WTC11 (cell line): ENCODE data around the gene PER3. TPM values are rescaled to one million over a fixed set of nuclear protein-coding genes. Genes with fewer than 3 reads are reported as not detected.

Source experiments
- ATAC-seq: fragments of 200-7000 bp; cut with Tn5 transposase; 2 replicates; pipeline ENCODE4 v1.10.0; 2021; ENCODE audit warnings: mild to moderate bottlenecking, moderate library complexity
- CTCF ChIA-PET: fragments of 300-600 bp; sonication (Branson Sonifier 250); formaldehyde crosslinking; loops from one replicate; lab custom pipeline; 2021; ENCODE audit warnings: antibody characterized with exemption; lab: Charles Lee
- POLR2A ChIA-PET: fragments of 350-600 bp; sonication (Branson Sonifier 250); formaldehyde crosslinking; loops from one replicate; lab custom pipeline; 2021; ENCODE audit warnings: antibody characterized with exemption; lab: Charles Lee
- DNase-seq: peaks from one replicate; pipeline ENCODE4 v3.0.0; 2021; ENCODE audit warnings: low spot score
- H3K27ac Mint-ChIP-seq: 2 replicates; pipeline ENCODE4 v1.8.0; 2021; ENCODE audit warnings: mixed read lengths
- H3K27me3 Mint-ChIP-seq: 2 replicates; pipeline ENCODE4 v1.8.0; 2021; ENCODE audit warnings: low read depth, mild to moderate bottlenecking, moderate library complexity, mixed read lengths
- H3K36me3 Mint-ChIP-seq: 2 replicates; pipeline ENCODE4 v1.8.0; 2021; ENCODE audit warnings: mixed read lengths
- H3K4me1 Mint-ChIP-seq: 2 replicates; pipeline ENCODE4 v1.8.0; 2022; ENCODE audit warnings: mixed read lengths
- H3K4me3 Mint-ChIP-seq: 2 replicates; pipeline ENCODE4 v1.8.0; 2021; ENCODE audit warnings: mild to moderate bottlenecking, moderate library complexity, mixed read lengths
- H3K9me3 Mint-ChIP-seq: 2 replicates; pipeline ENCODE4 v1.8.0; 2021; ENCODE audit warnings: mixed read lengths
- ATF1 ChIP-seq: sonication (generic); formaldehyde crosslinking; IDR thresholded peaks from 2 replicates; pipeline ENCODE4 v1.8.1; 2023; ENCODE audit warnings: mild to moderate bottlenecking, moderate library complexity, missing genetic modification reagents
- GABPB1 ChIP-seq: sonication (generic); formaldehyde crosslinking; IDR thresholded peaks from 2 replicates; pipeline ENCODE4 v1.8.1; 2023; ENCODE audit warnings: mild to moderate bottlenecking, missing genetic modification reagents
- JAZF1 ChIP-seq: fragments of 250-450 bp; sonication (Bioruptor Pico); IDR thresholded peaks from 2 replicates; pipeline ENCODE4 v1.9.0; 2021; ENCODE audit warnings: moderate library complexity, mild to moderate bottlenecking, inconsistent platforms
- NFATC4 ChIP-seq: fragments of 250-450 bp; sonication (Bioruptor Pico); IDR thresholded peaks from 2 replicates; pipeline ENCODE4 v1.9.0; 2021; ENCODE audit warnings: mild to moderate bottlenecking
- OVOL2 ChIP-seq: fragments of 250-450 bp; sonication (Bioruptor Pico); IDR thresholded peaks from 2 replicates; pipeline ENCODE4 v1.9.0; 2021; ENCODE audit warnings: mild to moderate bottlenecking, borderline replicate concordance
- ZNF121 ChIP-seq: sonication (generic); formaldehyde crosslinking; IDR thresholded peaks from 2 replicates; pipeline ENCODE4 v1.8.0; 2023; ENCODE audit warnings: missing genetic modification reagents
- ZNF138 ChIP-seq: sonication (generic); formaldehyde crosslinking; conservative IDR thresholded peaks from 2 replicates; pipeline ENCODE4 v1.8.1; 2022; ENCODE audit warnings: mild to moderate bottlenecking, moderate library complexity, missing genetic modification reagents
- total RNA-seq: library from RNA; stranded (reverse); gene quantifications from 3 replicates; pipeline ENCODE4 v1.2.3, GENCODE V29; 2021
- TF ChIP-seq, protein P1 (sequence below): sonication (generic); formaldehyde crosslinking; conservative IDR thresholded peaks from 2 replicates; pipeline ENCODE4 v1.8.1; 2023; ENCODE audit warnings: mild to moderate bottlenecking, low read depth, missing genetic modification reagents, moderate library complexity
- TF ChIP-seq, protein P2 (sequence below): sonication (generic); formaldehyde crosslinking; IDR thresholded peaks from 2 replicates; pipeline ENCODE4 v1.8.0; 2022; ENCODE audit warnings: mild to moderate bottlenecking, missing genetic modification reagents
- TF ChIP-seq, protein P3 (sequence below): sonication (generic); formaldehyde crosslinking; IDR thresholded peaks from 2 replicates; pipeline ENCODE4 v1.8.0; 2023; ENCODE audit warnings: mild to moderate bottlenecking, missing genetic modification reagents
- TF ChIP-seq, protein P4 (sequence below): fragments of 250-450 bp; sonication (Bioruptor Pico); IDR thresholded peaks from 2 replicates; pipeline ENCODE4 v1.9.0; 2021; ENCODE audit warnings: moderate library complexity, mild to moderate bottlenecking, inconsistent platforms, borderline replicate concordance
- TF ChIP-seq, protein P5 (sequence below): fragments of 250-450 bp; sonication (Bioruptor Pico); IDR thresholded peaks from 2 replicates; pipeline ENCODE4 v1.9.0; 2021; ENCODE audit warnings: mild to moderate bottlenecking, borderline replicate concordance

Gene PER3
- total RNA-seq, 1 experiment from 2014 or later: 8.5 TPM

DNA sequence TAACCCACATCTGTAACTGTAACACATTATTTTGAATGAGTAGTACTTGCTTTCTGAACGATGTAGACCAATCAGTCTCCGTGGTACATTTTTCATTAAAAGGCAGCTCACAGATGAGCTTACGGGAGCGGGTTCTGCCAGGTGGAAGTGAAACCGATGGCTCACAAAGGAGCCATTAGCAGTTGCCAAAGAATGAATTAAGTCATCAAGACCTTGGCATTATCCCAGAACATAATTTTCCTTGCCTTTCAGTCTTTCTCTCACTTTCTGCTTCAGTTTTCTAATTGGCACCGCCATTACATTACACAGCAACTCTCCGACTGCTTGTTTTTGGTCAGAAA lies 102.3 kb downstream of the PER3 start (continued):
- TF ChIP-seq, protein P1, sequence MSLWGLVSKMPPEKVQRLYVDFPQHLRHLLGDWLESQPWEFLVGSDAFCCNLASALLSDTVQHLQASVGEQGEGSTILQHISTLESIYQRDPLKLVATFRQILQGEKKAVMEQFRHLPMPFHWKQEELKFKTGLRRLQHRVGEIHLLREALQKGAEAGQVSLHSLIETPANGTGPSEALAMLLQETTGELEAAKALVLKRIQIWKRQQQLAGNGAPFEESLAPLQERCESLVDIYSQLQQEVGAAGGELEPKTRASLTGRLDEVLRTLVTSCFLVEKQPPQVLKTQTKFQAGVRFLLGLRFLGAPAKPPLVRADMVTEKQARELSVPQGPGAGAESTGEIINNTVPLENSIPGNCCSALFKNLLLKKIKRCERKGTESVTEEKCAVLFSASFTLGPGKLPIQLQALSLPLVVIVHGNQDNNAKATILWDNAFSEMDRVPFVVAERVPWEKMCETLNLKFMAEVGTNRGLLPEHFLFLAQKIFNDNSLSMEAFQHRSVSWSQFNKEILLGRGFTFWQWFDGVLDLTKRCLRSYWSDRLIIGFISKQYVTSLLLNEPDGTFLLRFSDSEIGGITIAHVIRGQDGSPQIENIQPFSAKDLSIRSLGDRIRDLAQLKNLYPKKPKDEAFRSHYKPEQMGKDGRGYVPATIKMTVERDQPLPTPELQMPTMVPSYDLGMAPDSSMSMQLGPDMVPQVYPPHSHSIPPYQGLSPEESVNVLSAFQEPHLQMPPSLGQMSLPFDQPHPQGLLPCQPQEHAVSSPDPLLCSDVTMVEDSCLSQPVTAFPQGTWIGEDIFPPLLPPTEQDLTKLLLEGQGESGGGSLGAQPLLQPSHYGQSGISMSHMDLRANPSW (CRISPR knock-in tag): no peak

DNA sequence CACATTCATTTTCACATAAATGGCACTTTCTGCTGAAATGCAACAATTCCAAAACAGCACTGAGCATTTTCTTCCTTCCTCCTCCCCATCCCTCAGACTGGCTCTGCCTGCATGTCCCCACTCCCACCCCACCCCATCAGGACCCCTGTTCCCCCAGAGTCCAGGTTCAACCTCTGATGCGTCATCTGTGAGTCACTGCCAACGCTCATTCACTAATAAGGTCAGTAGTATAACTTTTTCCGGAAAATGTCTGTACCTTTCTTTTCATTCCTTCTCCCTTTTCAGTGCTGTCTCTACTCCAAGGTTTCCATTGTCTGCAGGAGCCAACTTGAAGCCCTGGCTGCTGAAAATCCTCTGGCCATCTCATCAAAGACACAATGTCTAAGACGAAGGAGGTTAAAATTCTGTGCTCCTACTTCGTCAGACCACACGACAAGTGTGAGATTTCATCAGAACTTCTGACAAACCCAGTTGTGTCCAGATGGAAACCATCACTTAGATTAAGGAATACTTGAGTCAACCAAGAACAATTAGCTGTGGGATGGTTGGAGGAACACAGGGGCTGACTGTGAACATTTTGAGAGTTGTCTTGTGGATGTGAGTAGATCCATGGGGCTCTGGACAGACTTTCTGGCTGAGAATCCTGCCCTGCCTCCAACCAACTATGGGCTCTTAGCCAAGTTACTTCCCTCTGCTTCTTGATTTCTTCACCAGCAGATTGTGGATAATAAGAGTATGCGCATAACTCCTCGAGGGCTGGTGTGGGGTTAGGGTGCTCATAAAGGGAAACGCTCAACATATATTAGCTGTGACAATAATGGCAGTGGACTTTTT lies 104.4 kb downstream of the PER3 start:
- Mint-ChIP-seq H3K27me3 (peaks cover 3% of the 10 kb centered on the region; the same call in 1 of the 2 replicates), H3K4me3 (no peak overlapping the region), H3K36me3 (no peaks in the 10 kb centered on the region), H3K9me3 (peaks cover 19% of the 10 kb centered on the region), H3K27ac (no peak overlapping the region), H3K4me1 (no peaks in the 10 kb centered on the region)
- TF ChIP-seq, protein P2, sequence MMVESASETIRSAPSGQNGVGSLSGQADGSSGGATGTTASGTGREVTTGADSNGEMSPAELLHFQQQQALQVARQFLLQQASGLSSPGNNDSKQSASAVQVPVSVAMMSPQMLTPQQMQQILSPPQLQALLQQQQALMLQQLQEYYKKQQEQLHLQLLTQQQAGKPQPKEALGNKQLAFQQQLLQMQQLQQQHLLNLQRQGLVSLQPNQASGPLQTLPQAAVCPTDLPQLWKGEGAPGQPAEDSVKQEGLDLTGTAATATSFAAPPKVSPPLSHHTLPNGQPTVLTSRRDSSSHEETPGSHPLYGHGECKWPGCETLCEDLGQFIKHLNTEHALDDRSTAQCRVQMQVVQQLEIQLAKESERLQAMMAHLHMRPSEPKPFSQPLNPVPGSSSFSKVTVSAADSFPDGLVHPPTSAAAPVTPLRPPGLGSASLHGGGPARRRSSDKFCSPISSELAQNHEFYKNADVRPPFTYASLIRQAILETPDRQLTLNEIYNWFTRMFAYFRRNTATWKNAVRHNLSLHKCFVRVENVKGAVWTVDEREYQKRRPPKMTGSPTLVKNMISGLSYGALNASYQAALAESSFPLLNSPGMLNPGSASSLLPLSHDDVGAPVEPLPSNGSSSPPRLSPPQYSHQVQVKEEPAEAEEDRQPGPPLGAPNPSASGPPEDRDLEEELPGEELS (CRISPR knock-in tag): no peak
- TF ChIP-seq, protein P3, sequence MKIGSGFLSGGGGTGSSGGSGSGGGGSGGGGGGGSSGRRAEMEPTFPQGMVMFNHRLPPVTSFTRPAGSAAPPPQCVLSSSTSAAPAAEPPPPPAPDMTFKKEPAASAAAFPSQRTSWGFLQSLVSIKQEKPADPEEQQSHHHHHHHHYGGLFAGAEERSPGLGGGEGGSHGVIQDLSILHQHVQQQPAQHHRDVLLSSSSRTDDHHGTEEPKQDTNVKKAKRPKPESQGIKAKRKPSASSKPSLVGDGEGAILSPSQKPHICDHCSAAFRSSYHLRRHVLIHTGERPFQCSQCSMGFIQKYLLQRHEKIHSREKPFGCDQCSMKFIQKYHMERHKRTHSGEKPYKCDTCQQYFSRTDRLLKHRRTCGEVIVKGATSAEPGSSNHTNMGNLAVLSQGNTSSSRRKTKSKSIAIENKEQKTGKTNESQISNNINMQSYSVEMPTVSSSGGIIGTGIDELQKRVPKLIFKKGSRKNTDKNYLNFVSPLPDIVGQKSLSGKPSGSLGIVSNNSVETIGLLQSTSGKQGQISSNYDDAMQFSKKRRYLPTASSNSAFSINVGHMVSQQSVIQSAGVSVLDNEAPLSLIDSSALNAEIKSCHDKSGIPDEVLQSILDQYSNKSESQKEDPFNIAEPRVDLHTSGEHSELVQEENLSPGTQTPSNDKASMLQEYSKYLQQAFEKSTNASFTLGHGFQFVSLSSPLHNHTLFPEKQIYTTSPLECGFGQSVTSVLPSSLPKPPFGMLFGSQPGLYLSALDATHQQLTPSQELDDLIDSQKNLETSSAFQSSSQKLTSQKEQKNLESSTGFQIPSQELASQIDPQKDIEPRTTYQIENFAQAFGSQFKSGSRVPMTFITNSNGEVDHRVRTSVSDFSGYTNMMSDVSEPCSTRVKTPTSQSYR (CRISPR knock-in tag): no peak
- no peak for ATAC-seq
- POLR2A ChIA-PET: no interaction called here
- CTCF ChIA-PET: interaction anchor here (0.8 kb wide), 1 partner anchor 219 kb away, joined by 3 read pairs; no protein-coding TSS in a partner anchor
- no peak for DNase-seq

DNA sequence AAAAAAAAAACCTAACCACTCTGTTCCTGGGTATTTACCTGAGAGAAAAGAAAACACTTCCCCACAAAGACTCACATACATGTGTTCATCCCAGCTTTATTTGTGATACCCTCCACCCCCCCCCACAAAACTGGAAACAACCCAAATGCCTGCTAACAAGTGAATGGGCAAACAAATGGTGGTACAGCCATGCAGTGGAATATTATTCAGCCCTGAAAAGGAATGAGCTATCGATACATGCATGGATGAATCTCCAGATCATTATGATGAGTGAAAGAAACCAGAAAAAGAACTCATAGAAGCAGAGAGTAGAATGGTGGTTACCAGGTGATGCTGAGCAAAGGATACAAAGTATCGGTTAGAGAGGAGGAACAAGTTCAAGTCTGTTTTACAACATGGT lies 106.8 kb downstream of the PER3 start:
- ChIA-PET POLR2A (no interaction called here), CTCF (no interaction called here)
- TF ChIP-seq ATF1 (CRISPR knock-in tag): no peak
- TF ChIP-seq GABPB1 (CRISPR knock-in tag): no peak
- TF ChIP-seq OVOL2 (CRISPR knock-in tag): no peak
- no peak for TF ChIP-seq ZNF138 (CRISPR knock-in tag)
- TF ChIP-seq NFATC4 (CRISPR knock-in tag): no peak
- TF ChIP-seq, protein P4, sequence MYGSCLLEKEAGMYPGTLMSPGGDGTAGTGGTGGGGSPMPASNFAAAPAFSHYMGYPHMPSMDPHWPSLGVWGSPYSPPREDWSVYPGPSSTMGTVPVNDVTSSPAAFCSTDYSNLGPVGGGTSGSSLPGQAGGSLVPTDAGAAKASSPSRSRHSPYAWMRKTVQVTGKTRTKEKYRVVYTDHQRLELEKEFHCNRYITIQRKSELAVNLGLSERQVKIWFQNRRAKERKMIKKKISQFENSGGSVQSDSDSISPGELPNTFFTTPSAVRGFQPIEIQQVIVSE (CRISPR knock-in tag): no peak
- no peak for TF ChIP-seq ZNF121 (CRISPR knock-in tag)
- TF ChIP-seq, protein P5, sequence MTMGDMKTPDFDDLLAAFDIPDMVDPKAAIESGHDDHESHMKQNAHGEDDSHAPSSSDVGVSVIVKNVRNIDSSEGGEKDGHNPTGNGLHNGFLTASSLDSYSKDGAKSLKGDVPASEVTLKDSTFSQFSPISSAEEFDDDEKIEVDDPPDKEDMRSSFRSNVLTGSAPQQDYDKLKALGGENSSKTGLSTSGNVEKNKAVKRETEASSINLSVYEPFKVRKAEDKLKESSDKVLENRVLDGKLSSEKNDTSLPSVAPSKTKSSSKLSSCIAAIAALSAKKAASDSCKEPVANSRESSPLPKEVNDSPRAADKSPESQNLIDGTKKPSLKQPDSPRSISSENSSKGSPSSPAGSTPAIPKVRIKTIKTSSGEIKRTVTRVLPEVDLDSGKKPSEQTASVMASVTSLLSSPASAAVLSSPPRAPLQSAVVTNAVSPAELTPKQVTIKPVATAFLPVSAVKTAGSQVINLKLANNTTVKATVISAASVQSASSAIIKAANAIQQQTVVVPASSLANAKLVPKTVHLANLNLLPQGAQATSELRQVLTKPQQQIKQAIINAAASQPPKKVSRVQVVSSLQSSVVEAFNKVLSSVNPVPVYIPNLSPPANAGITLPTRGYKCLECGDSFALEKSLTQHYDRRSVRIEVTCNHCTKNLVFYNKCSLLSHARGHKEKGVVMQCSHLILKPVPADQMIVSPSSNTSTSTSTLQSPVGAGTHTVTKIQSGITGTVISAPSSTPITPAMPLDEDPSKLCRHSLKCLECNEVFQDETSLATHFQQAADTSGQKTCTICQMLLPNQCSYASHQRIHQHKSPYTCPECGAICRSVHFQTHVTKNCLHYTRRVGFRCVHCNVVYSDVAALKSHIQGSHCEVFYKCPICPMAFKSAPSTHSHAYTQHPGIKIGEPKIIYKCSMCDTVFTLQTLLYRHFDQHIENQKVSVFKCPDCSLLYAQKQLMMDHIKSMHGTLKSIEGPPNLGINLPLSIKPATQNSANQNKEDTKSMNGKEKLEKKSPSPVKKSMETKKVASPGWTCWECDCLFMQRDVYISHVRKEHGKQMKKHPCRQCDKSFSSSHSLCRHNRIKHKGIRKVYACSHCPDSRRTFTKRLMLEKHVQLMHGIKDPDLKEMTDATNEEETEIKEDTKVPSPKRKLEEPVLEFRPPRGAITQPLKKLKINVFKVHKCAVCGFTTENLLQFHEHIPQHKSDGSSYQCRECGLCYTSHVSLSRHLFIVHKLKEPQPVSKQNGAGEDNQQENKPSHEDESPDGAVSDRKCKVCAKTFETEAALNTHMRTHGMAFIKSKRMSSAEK: no peak
- no peak for TF ChIP-seq JAZF1 (CRISPR knock-in tag)
- Mint-ChIP-seq H3K4me1 (0 out of 2 replicates have a peak, but pooled peaks cover 5% of the 10 kb centered on the region), H3K9me3 (peaks cover 11% of the 10 kb centered on the region), H3K4me3 (no peak overlapping the region), H3K27ac (no peak overlapping the region), H3K27me3 (peaks cover 3% of the 10 kb centered on the region; the same call in 1 of the 2 replicates), H3K36me3 (no peaks in the 10 kb centered on the region)
- ATAC-seq: no peak
- no peak for DNase-seq
